GM12873 (cell line): Measurements from ENCODE around the gene SMG6.

Experiments used
- TF ChIP-seq, protein P1 (sequence below): IDR thresholded peaks from 2 replicates; pipeline ENCODE4 v1.5.1; 2012; ENCODE audit warnings: low read depth, mild to moderate bottlenecking, moderate library complexity, low read length, control low read depth; ENCODE audit not compliant: insufficient read depth; ENCODE audit errors: missing control alignments

The SMG6 gene

DNA sequence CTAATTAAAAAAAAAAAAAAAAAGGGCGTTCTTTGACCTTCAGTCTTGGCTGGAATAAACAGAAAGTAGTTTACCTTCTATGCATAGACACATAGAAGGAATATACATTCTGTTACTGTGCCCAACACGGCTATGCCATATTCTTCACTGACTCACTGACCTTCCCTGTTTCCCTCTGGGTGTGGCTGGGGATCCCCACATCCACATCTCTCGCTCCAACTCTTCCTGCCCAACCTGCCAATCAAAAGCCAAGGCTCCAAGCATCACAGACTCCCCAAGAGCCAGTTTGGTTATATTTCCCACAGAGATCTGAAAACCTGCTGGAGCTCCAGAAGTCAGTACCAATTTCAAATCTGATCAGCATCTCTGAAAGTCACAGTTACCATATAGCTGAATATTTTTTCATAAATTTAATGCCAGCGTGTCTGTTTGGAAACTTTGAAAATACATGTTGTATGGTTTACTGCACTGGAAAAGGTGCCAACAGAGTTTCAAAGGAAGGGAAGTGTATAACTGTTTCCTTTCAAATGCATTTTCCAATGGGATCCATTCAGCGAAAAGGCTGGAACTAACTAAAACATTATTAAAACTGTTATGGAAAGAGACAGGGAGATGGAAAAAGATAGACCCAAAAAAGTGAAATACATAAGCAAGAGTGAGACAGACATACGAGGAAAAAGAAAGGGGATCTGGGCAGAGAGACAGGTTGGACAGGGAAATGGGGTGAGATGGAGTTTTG lies 91.8 kb downstream of the SMG6 start:
- TF ChIP-seq, protein P1, sequence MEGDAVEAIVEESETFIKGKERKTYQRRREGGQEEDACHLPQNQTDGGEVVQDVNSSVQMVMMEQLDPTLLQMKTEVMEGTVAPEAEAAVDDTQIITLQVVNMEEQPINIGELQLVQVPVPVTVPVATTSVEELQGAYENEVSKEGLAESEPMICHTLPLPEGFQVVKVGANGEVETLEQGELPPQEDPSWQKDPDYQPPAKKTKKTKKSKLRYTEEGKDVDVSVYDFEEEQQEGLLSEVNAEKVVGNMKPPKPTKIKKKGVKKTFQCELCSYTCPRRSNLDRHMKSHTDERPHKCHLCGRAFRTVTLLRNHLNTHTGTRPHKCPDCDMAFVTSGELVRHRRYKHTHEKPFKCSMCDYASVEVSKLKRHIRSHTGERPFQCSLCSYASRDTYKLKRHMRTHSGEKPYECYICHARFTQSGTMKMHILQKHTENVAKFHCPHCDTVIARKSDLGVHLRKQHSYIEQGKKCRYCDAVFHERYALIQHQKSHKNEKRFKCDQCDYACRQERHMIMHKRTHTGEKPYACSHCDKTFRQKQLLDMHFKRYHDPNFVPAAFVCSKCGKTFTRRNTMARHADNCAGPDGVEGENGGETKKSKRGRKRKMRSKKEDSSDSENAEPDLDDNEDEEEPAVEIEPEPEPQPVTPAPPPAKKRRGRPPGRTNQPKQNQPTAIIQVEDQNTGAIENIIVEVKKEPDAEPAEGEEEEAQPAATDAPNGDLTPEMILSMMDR, result no peak

DNA sequence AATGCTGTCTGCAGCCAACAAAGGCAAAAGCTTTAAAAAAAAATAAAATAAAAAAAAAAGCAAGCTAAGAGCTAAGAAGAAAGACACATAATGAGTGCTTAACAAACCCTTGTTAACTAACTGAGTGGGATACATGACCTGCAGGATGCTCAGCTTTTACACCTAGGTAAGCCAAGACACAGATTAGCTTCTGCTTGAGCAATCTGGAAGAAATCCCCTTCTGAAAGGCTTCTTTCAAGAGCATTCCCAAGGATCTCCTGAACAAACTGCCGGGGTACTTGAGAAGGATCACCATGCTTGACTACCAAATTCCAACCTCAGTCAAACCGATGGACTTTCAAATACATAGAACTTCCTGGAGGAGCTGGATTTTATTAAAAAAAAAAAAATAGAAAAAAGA lies 92.9 kb downstream of the SMG6 start:
- TF ChIP-seq, protein P1, result no peak

DNA sequence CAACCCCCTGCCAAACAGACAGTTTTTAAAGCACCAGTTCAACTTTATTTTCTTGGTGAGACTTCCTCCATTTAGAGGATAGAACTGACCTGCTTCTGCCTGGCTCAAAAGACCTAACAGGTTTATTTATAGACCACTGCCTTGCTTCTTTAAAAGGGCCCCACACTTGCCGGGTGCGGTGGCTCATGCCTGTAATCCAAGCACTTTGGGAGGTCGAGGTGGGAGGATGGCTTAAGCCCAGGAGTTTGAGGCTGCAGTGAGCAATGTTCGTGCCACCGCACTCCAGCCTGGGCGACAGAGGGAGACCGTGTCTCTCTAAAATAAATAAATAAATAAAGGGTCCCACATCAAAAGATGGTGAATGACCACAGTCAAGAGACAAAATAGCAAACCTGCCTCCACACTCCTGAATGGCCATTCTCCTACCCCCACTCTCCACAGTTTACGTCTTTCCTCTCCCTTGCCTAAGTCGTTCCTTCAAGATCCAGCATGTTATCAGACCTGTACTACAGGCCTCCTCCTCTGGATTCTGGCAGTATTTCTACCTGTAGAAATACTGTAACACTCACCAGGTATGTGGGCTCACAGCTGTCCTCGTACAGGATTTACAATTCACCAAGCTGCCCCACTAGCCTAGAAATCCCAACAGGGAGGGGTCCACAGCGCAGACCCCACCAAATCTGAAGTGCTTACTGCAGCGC lies 95.6 kb downstream of the SMG6 start:
- TF ChIP-seq, protein P1, result no peak

DNA sequence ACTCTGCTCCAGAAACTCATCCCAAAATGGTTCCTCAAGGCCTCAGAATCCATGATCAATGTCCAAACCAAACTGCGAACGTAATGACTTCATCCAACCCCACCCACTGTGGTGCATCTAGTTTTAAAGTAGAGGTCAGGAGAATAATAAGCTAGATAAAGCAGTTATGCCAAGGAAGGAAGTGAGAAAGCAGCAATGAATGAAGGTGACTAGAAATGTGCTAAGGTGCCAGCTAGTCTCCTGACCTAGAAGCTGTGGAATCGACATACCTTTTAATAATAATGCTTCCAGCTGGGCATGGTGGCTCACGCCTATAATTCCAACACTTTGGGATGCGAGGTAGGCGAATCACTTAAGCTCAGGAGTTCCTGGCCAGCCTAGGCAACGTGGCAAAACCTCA lies 99.2 kb downstream of the SMG6 start:
- TF ChIP-seq, protein P1, result no peak

DNA sequence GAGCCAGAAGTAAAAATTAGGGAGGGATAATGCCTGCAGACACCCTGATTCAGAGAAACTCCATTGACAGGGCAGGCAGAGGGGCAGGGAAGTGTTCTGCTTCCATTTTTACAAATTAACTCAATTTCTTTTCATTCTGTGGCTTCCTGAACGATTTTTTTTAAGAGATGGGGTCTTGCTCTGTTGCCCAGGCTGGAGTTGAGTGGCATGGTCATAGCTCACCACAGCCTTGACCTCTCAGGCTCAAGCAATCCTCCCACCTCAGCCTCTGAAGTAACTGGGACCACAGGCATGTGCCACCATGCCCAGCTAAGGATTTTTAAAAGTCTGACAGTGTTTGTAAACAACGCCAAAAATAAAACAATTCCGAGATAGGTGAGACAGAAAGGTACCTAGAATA lies 99.8 kb downstream of the SMG6 start:
- TF ChIP-seq, protein P1, result no peak

DNA sequence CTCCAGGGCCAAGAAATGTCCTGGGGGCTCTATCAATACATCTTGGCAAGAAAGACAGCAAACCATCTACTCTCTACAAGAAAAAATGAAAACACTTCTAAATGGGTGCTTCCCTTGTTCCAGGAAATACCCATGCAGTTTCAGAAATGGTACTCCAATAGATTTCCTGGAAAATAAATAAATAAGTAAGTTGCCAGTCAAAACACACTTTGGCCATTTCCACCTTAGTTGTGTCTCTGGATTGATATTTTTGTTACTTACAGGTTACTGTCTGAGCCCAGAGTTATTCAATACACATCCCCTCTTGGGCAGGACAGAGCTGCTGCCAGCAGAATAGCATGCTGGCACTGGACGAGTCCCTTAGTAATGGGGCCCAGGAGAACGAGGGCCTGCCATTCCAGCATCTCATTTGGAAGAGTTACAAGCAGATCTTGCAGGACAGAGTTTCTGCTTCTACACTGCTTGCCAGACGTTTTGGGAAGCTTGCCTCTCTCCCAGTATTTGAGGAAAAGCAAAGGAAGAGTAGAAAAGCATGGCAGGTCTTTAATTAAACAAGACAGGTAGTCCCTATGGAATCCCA lies 100.5 kb downstream of the SMG6 start:
- TF ChIP-seq, protein P1, result no peak

DNA sequence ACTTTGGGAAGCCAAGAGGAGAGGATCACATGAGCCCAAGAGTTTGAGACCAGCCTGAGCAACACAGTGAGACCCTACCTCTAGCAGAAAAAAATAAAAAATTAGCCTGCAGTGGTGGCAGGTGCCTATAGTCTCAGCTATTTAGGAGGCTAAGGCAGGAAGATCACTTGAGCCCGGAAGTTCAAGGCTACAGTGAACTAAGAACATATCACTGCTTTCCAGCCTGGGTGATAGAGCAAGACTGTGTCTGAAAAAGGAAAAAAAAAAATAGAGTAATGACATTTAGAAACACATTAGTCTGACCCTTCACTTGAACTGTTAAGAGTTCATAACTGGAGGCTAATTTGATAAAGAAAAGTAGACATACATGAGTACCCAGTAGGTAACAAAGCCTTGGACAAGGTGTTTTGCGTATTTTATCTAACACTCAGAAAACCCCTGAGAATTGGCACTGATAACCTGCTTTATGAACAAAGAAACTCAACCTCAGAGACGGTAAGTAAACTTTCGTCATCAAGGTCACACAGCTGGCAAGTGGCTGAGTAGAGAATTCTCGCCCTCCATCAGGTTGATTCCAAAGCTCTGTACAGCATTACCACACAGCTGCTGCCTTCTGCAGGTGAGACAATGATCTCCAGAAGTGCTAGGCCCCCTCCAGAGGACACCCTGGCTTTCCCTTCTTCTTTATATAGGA lies 101.1 kb downstream of the SMG6 start:
- TF ChIP-seq, protein P1, result no peak
